Caco-2 (cell line): ENCODE measurements around the gene BRAF. TPM values are rescaled to one million over a fixed set of nuclear protein-coding genes. Genes with fewer than 3 reads are reported as not detected.

Experiments
- BruUV-seq: library from RNA; stranded (reverse); fragments of 400-500 nt; replicated peaks from 2 replicates; lab custom pipeline; 2021; lab: Mats Ljungman, UMichigan
- CTCF ChIA-PET: fragments of 300-600 bp; sonication (Branson Sonifier 250); formaldehyde crosslinking; loops from one replicate; lab custom pipeline; 2022; ENCODE audit warnings: antibody characterized with exemption; lab: Charles Lee
- POLR2A ChIA-PET: fragments of 300-600 bp; sonication (Branson Sonifier 250); formaldehyde crosslinking; loops from one replicate; lab custom pipeline; 2022; ENCODE audit warnings: antibody characterized with exemption; lab: Charles Lee
- DNase-seq, 2 experiments: peaks; one replicate each; pipeline versions ENCODE4 v3.0.0 to v3.0.0-alpha.2; 2020 to 2022
- H3K27me3 ChIP-seq: replicated peaks from 2 replicates; pipeline ENCODE4 v1.6.0; 2011; ENCODE audit warnings: low read length; ENCODE audit not compliant: control insufficient read depth, insufficient read depth
- H3K36me3 ChIP-seq: 2 replicates; pipeline ENCODE4 v1.5.1; 2011; ENCODE audit warnings: low read length; ENCODE audit not compliant: control insufficient read depth, insufficient read depth
- H3K4me1 ChIP-seq: fragments of 250-450 bp; sonication (Bioruptor Pico); 2 replicates; pipeline ENCODE4 v1.5.1; 2020; ENCODE audit warnings: mild to moderate bottlenecking
- H3K4me3 ChIP-seq: 2 replicates; pipeline ENCODE4 v1.5.1; 2011; ENCODE audit warnings: low read depth, mild to moderate bottlenecking, control low read depth, low read length
- H3K9me3 ChIP-seq: fragments of 250-450 bp; sonication (Bioruptor Pico); 2 replicates; pipeline ENCODE4 v1.5.1; 2020; ENCODE audit warnings: mild to moderate bottlenecking, moderate library complexity
- H3K27ac Mint-ChIP-seq: one replicate; pipeline ENCODE4 v1.8.0; 2022; ENCODE audit warnings: mixed read lengths; ENCODE audit not compliant: unreplicated experiment
- H3K27me3 Mint-ChIP-seq: one replicate; pipeline ENCODE4 v1.8.0; 2022; ENCODE audit warnings: mixed read lengths; ENCODE audit not compliant: insufficient read depth, unreplicated experiment
- H3K36me3 Mint-ChIP-seq: one replicate; pipeline ENCODE4 v1.8.0; 2022; ENCODE audit warnings: mild to moderate bottlenecking, mixed read lengths; ENCODE audit not compliant: insufficient read depth, unreplicated experiment
- H3K4me1 Mint-ChIP-seq: one replicate; pipeline ENCODE4 v1.8.0; 2022; ENCODE audit warnings: low read depth, mixed read lengths; ENCODE audit not compliant: unreplicated experiment
- H3K4me3 Mint-ChIP-seq: one replicate; pipeline ENCODE4 v1.8.0; 2022; ENCODE audit warnings: mild to moderate bottlenecking, moderate library complexity, mixed read lengths; ENCODE audit not compliant: unreplicated experiment
- H3K9me3 Mint-ChIP-seq: one replicate; pipeline ENCODE4 v1.8.0; 2022; ENCODE audit warnings: mixed read lengths; ENCODE audit not compliant: unreplicated experiment
- CTCF ChIP-seq, 2 experiments: fragments of 200-600 bp in 1 of 2; IDR thresholded peaks; 1 replicate in 1 of 2; 2 replicates in 1 of 2; pipeline versions ENCODE4 v1.5.1 to v1.8.0; 2011 to 2022; ENCODE audit warnings: antibody characterized with exemption in 1 of 2, control low read depth in 1 of 2, inconsistent platforms in 1 of 2, low read depth in 1 of 2, low read length in 1 of 2, mild to moderate bottlenecking in 1 of 2, moderate library complexity in 1 of 2; ENCODE audit not compliant: insufficient read depth in 1 of 2, severe bottlenecking in 1 of 2, unreplicated experiment in 1 of 2
- intact Hi-C: fragments of 100-400 bp; cut with micrococcal nuclease; formaldehyde crosslinking; loops from one replicate; pipeline ENCODE4 v1.10.0; 2022; ENCODE audit not compliant: unreplicated experiment
- total RNA-seq: library from RNA; stranded (reverse); gene quantifications from 2 replicates; pipeline ENCODE4 v1.2.3, GENCODE V29; 2022

Gene BRAF
- total RNA-seq, 1 experiment from 2014 or later: 38.5 TPM

- Mint-ChIP-seq H3K36me3 (peaks cover 46% of the 10 kb centered on the region), H3K27ac (peak overlapping the region; percentile 1), H3K4me1 (peaks cover 11% of the 10 kb centered on the region), H3K27me3 (no peaks in the 10 kb centered on the region), H3K9me3 (no peaks in the 10 kb centered on the region), H3K4me3 (peak overlapping the region; percentile 95)
- CTCF ChIA-PET: no interaction called here
- Histone ChIP-seq H3K9me3 (no peaks in the 10 kb centered on the region), H3K36me3 (no peaks in the 10 kb centered on the region), H3K27me3 (no peaks in the 10 kb centered on the region), H3K4me3 (no peak overlapping the region), H3K4me1 (0 out of 2 replicates have a peak, but pooled peaks cover 3% of the 10 kb centered on the region)
- BruUV-seq: no TSS peak
- POLR2A ChIA-PET: no interaction called here
- no peak for TF ChIP-seq CTCF (IDR thresholded peaks at IDR 0.05; ENCODE audit: insufficient read depth in 1 of 2, low read depth in 1 of 2, low read length in 1 of 2, severe bottlenecking in 1 of 2, unreplicated experiment in 1 of 2)
- intact Hi-C loops: loop anchor here (10.0 kb wide), 1 partner anchor 1354 kb away; the partner anchor contains the start of gene FMC1
- DNase-seq: no peak
Observed at GRCh38 chr7:140698477-140698876, 226.3 kb downstream of the BRAF start.

GRCh38 chr7:140697447-140698143 is 227.1 kb downstream of the BRAF start:
- Histone ChIP-seq H3K4me3 (peak overlapping the region; percentile 87), H3K9me3 (no peaks in the 10 kb centered on the region), H3K27me3 (no peaks in the 10 kb centered on the region), H3K4me1 (0 out of 2 replicates have a peak, but pooled peaks cover 3% of the 10 kb centered on the region), H3K36me3 (no peaks in the 10 kb centered on the region)
- no peak for DNase-seq
- TSS peak; percentile 21 for BruUV-seq
- no peak for TF ChIP-seq CTCF (IDR thresholded peaks at IDR 0.05; ENCODE audit: insufficient read depth in 1 of 2, low read depth in 1 of 2, low read length in 1 of 2, severe bottlenecking in 1 of 2, unreplicated experiment in 1 of 2)
- Mint-ChIP-seq H3K36me3 (peaks cover 38% of the 10 kb centered on the region), H3K9me3 (no peaks in the 10 kb centered on the region), H3K27ac (peak overlapping the region; percentile 94), H3K4me1 (peaks cover 11% of the 10 kb centered on the region), H3K4me3 (peak overlapping the region; percentile 95), H3K27me3 (no peaks in the 10 kb centered on the region)
- ChIA-PET POLR2A (no interaction called here), CTCF (no interaction called here)
- intact Hi-C loops: loop anchor here (2.0 to 10.0 kb wide), 2 partner anchors 25 to 1353 kb away; partner anchors contain the start of genes ADCK2 and FMC1

- POLR2A ChIA-PET: interaction anchor here (0.6 to 0.7 kb wide), 5 partner anchors 16 to 298 kb away, joined by 3 to 7 read pairs (median 6); partner anchors contain the start of gene SLC37A3
- no peaks in the 10 kb centered on the region for H3K27me3 ChIP-seq
- 0 out of 2 replicates have a peak, but pooled peaks cover 3% of the 10 kb centered on the region for H3K4me1 ChIP-seq
- peak within 1 kb of the TSS; percentile 87 for H3K4me3 ChIP-seq
- H3K36me3 ChIP-seq: no peaks in the 10 kb centered on the region
- Mint-ChIP-seq H3K27me3 (no peaks in the 10 kb centered on the region), H3K9me3 (no peaks in the 10 kb centered on the region), H3K36me3 (peaks cover 42% of the 10 kb centered on the region), H3K4me3 (peak within 1 kb of the TSS; percentile 95), H3K4me1 (peaks cover 11% of the 10 kb centered on the region), H3K27ac (peak within 1 kb of the TSS; percentile 94)
- DNase-seq: peak; percentile 86 to 93
- no peaks in the 10 kb centered on the region for H3K9me3 ChIP-seq
- intact Hi-C loops: loop anchor here (2.0 to 10.0 kb wide), 2 partner anchors 24 to 1352 kb away; partner anchors contain the start of genes ADCK2 and FMC1
- no TSS peak for BruUV-seq
- CTCF ChIA-PET: interaction anchor here (0.7 kb wide), 2 partner anchors 24 to 306 kb away, joined by 3 to 4 read pairs; partner anchors contain the start of gene ADCK2
- no peak for TF ChIP-seq CTCF (IDR thresholded peaks at IDR 0.05; ENCODE audit: insufficient read depth in 1 of 2, low read depth in 1 of 2, low read length in 1 of 2, severe bottlenecking in 1 of 2, unreplicated experiment in 1 of 2)
Observed at GRCh38 chr7:140696680-140697446, 227.9 kb downstream of the BRAF start, which contains the start of gene NDUFB2. NDUFB2 (plus strand) TSS chr7:140696708; CDS start chr7:140696745, 37 bp downstream.
